ENCODE data around the gene LAMA2.

Gene LAMA2

DNA sequence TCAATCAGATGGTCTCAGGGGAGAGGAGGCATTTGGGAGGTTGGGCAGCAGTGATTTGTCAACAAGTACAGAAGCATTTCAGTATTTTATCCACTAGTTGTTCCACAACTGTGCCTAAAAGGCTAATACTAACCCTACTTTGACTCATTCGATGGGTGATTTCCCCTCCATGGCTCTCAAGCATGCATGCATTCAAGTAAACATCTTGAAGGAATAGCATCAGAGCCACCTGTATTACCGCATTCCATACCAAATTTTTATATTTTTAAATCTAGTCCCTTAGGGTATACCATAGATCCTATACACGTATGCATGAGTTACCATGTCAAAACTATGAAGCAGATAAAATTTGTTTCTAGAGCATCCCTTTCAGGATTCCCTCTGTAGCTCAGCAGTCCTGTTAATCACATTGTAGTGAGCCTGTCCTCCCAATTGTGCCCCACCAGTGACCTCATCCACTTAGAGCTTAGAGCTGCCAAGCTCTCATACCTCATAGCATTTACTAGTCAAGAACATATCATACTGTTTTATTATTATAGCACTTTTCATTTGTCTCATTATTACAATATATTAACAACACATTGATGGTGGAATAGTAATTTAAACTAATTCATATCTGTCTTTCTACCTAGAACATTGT, 213.8 kb downstream of the LAMA2 start:
- DNase-seq = no peak

DNA sequence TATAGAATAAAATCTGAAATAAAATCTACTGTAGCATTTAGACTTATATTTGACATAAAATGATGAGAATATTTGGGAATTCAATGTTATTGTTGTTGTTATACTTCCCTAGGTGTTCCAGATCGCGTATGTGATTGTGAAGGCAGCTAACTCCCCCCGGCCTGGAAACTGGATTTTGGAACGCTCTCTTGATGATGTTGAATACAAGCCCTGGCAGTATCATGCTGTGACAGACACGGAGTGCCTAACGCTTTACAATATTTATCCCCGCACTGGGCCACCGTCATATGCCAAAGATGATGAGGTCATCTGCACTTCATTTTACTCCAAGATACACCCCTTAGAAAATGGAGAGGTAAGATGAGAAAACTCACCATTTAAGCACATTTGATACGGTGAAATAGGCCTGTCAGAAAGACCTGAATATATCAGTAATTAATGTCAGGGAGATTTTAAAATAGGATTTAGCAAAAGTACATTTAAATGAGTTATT, 215.2 kb downstream of the LAMA2 start:
- no peak for DNase-seq

- DNase-seq = no peak
These were observed 216.8 kb downstream of the LAMA2 start for GRCh38 chr6:129099696-129100095.

DNA sequence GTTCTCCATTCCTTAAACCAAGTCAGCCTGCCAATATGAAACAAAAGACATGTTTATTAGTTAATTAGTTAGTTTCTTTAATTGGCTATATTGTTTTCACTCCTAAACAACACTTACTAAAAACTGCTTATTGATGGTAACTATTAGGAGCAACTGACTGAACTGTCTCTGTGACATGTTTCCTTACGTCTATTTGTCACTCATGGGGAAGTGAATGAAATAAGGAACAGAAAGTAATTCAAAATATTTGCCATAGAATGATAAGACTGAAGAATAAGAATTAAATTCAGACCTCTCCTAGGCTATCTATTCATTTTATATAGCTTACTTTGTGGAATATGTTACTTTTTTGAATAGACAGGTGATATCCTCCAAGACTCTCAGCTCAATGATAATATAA, 217.2 kb downstream of the LAMA2 start:
- no peak for DNase-seq

GRCh38 chr6:129102741-129103140, 219.8 kb downstream of the LAMA2 start:
- DNase-seq = no peak

DNA sequence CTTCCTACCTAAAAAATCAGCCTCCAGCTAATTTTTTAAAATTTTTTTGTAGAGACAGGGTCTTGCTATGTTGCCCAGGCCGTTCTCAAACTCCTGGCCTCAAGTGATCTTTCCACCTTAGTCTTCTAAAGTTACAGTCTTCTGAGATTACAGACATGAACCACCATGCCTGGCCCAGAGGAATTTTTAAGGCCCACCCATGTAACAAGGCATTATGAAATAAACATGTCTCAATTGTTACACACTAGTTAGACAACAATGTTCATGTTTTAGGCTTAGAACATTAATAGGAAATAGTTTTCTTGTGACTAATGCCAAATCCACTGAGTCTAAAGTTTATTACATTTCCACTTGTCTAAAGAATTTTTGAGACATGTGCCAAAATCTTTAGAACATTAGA, 221.2 kb downstream of the LAMA2 start:
- DNase-seq = no peak

DNA sequence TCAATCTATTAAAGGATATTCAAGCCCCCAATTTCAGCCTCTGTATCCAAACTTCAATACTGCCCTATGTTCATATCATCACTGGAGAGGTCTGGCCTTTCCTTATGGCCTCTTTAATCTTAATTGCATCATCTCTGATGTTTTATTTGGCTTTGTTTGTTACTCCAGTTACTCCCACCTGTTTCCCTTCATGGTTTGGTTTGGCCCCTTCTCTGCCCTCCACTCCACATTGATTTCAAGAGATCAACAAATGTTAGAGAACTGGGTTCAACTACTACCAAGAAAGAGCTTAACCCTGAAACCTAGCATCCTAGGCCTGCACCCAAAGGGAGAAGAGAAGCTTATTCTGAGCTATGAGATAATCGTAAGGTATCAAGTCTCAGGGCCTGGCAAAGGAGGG, 221.6 kb downstream of the LAMA2 start:
- no peak for DNase-seq

DNA sequence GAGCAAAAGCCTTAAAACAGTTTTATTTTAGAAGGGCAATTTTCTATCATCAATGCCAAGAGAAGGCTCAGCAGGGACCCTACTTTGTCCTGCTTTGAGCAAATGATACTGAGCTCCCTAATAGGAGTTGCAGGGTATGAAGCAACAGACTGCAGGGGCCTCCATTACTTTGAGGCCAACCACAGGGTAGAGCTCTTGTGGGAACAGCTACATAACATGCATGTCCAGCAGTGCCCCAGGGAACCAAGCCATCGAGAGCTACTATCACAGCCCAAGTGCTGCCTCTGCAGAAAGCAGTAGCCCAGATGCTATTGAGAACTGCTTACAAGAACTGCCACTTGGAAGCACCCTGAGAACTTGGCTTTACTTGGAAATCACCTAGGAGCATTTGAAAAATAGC, 222.1 kb downstream of the LAMA2 start:
- no peak for DNase-seq

- DNase-seq = no peak
These were observed 222.9 kb downstream of the LAMA2 start for GRCh38 chr6:129105793-129106192.

DNA sequence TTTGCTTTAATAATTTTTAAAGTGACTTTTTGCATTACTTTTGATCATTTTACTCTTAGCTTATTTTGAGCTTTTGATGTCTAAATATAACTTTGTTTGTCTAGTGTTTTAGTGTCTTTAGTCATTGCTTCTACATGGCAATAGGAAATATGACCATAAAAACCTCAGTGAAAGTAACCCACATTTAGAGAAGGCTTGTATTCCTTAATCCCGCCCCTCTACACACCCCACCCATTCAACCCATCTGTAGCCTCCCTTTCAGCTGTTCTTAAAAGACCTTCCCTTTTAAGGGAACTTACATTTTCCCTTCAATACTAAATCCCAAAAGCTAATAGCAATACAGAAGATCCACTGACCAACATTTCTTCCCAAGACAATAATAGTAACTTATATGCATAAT, 225.4 kb downstream of the LAMA2 start:
- no peak for DNase-seq

DNA sequence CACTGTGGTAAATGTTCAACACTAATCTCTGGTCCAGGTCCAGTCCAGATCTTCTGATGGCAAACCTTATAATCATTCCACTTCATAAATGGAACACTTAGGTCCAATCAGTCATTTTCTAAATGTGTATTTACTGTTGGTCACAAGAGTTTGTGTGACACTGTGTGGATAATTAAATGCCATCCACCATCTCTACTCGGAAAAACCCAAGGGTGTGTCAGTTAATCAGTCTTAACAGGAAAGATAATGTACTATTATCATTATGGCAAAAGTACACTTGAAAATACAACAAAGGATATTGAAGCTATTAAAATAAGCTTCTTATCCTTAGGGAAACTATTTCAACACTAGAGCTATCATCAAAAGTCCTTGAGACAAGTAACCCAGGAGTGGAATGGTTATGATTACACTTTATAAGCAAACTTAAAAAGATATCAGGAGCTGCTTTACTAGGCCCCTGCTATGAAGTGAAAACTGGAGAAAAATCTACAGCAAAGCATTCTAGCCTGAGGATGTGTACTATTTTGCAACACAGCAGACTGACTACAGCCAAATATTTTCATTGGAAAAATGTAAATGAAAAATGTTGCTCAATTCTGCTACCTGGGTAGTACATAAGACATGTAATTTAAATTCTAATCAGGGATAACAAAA, 227.9 kb downstream of the LAMA2 start:
- DNase-seq = peak; percentile 37

- DNase-seq = no peak
These were observed 228.4 kb downstream of the LAMA2 start for GRCh38 chr6:129111346-129111745.

- no peak for DNase-seq
These were observed 228.9 kb downstream of the LAMA2 start for GRCh38 chr6:129111853-129112252.

DNA sequence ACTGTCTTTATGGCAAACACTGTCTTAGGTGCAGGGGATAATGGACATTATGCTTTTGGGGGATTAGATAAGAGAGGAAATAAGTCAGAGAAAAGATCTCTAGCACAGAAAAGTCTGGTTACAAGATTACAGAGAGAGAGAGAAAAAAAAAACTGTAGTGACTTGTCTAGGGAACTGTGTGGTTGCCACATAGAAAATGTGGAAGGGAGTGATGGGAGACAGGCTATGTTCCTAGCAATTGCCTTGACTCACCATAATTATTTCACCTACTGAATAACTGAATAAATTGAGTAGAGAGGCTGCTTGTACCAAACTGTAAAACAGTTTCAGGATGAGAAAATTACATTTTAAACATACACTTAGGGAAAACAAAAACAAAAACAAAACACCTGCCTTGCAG, 229.7 kb downstream of the LAMA2 start:
- no peak for DNase-seq

DNA sequence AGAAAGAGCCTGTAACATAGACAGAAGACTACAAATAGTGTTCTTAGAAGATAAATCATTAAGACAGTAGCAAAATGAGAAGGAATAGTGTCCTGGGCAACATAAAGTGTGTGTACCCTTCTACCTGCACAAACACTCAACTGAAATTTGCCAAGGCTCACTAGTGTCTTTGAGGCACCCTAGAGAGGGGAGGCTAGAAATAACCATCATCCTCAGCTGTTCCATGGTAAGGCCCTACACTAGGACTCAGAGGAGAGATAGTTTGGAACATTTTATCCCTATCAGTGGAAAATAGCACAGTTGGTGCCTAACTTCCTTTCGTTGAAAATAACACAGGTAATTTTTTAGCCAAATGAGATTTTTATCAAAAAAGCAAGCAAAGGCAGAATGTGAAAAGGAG, 230.7 kb downstream of the LAMA2 start:
- no peak for DNase-seq

DNA sequence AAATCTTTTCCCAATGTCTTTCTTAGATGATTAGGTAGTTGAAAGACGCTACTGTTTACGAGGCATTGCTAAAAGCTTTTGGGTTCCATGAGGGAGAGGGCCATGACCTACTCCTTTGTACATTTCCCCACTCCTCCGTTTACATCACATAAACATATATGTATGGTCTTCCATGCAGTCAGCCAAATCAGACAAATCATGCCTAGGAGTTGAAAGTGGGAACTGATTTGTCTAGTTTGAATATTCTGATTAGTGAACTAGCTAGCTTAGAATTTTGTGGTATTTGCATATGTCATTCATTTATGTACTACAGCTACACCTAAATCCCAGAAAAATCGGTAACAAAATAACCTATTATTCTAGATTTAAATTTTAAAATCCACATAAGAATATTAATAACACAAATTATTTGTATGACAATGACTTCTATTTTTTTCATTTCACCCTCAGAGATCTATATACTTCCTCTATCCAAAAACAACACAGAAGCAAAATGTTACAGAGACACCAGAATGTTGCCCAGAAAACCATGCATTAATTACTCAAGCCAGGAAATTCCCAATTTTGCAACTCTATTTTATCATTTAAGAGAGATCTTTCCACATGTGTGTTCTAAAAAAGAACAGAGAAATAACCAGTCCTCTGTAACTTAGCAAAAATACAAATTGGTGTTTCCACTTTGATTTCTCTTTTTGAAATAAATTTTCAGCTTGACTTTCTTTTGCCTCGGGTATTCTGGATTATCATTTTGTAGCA, 231.9 kb downstream of the LAMA2 start:
- no peak for DNase-seq

DNA sequence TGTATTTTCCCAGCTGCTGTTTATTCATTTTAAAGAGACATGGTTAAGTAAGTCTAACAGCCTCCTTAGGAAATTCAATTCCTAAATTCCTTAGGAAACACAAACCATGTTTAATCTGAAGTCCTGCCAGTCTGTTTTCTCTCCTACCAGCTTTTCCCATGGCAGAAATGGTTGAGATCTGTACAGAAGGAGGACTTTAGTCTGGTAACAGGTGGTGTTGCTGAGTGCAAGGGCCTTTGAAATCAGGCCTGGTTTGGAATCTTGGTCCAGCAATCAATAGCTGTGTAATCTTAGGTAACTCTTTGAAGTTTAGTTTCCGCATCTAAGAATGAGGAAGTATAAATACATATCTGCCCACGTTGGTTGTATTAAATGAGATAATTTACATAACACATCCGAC, 232.5 kb downstream of the LAMA2 start:
- DNase-seq = no peak

- no peak for DNase-seq
These were observed 234.4 kb downstream of the LAMA2 start for GRCh38 chr6:129117355-129117754.

GRCh38 chr6:129120856-129121638, 238.1 kb downstream of the LAMA2 start:
- DNase-seq = no peak

- no peak for DNase-seq
These were observed 241.4 kb downstream of the LAMA2 start for GRCh38 chr6:129124347-129124746.

GRCh38 chr6:129130106-129130505, 247.2 kb downstream of the LAMA2 start:
- no peak for DNase-seq

- no peak for DNase-seq
These were observed 248.2 kb downstream of the LAMA2 start for GRCh38 chr6:129130959-129131681.

DNA sequence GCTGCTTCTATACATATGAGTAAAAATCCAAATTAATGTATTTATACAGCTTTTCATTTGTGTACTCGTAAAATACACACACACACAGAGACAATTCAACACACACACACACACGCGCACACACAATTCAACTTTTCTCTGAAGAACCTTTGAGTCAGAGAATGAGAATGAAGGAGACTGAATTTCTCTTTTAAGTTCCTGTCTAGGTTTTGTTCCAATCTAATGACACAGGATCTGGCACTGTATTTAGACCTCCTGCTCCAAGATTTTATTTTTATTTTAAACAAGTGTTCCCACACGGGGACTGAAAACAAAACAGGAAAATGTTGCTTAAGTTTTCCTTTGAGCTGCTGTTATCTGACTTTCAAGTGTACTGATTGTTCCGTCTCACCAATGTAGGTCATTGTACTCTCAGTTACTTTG, 250.8 kb downstream of the LAMA2 start:
- DNase-seq = no peak

Data from NCI-H226 (cell line).